GM12874 (cell line): ENCODE measurements around the gene HMCN2.

ENCODE experiments used
- CTCF ChIP-seq: IDR thresholded peaks from 2 replicates; pipeline ENCODE4 v1.5.1; 2011; ENCODE audit warnings: low read depth, mild to moderate bottlenecking, control low read depth, low read length, moderate library complexity; ENCODE audit not compliant: insufficient read depth

HMCN2 gene, protein sequence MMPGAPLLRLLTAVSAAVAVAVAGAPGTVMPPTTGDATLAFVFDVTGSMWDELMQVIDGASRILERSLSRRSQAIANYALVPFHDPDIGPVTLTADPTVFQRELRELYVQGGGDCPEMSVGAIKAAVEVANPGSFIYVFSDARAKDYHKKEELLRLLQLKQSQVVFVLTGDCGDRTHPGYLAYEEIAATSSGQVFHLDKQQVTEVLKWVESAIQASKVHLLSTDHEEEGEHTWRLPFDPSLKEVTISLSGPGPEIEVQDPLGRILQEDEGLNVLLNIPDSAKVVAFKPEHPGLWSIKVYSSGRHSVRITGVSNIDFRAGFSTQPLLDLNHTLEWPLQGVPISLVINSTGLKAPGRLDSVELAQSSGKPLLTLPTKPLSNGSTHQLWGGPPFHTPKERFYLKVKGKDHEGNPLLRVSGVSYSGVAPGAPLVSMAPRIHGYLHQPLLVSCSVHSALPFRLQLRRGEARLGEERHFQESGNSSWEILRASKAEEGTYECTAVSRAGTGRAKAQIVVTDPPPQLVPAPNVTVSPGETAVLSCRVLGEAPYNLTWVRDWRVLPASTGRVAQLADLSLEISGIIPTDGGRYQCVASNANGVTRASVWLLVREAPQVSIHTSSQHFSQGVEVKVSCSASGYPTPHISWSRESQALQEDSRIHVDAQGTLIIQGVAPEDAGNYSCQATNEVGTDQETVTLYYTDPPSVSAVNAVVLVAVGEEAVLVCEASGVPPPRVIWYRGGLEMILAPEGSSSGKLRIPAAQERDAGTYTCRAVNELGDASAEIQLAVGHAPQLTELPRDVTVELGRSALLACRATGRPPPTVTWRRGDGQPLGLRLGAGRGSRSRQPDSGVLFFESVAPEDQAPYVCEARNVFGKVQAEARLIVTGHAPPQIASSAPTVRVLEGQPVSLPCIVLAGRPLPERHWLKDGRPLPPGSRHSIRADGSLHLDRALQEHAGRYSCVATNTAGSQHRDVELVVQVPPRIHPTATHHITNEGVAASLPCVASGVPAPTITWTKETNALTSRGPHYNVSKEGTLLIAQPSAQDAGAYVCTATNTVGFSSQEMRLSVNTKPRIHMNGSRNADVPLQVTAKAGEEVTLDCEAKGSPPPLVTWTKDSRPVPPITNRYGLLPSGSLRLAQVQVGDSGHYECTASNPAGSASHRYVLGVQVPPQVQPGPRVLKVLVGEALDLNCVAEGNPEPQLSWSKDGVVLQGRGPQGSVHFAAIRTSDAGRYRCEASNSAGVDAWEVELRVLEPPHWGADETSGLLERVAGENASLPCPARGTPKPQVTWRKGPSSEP (N-terminal part only)

DNA sequence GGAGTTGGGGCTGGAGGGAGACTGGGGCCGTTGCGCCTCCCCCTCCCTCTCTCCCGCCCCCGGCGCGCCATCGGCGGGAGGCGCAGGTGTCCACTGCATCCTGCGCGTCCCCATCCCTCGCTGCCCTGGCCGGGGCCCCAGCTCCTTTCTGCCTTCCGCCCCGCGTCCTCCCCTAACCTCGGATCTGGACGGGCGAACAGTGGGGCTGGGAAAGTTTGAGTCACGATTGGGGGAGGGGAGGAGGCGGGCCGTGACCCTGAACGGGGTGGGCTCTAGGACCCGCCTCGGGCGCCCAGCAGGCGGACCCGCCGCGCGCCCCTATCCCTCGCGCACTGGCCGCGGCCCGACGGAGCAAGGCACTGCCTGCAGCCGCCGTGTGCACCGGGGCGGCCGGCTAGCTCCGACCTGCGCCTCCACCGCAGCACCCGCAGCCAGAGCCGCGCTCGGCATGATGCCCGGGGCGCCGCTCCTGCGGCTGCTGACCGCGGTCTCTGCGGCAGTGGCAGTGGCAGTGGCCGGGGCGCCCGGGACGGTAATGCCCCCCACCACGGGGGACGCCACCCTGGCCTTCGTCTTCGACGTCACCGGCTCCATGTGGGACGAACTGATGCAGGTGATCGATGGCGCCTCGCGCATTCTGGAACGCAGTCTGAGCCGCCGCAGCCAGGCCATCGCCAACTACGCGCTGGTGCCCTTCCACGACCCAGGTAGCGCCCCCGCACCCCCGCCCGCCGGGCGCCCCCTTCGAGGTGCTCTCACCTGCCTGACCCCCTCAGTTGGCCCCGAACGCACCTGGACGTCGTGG, at the start of gene HMCN2:
Gene HMCN2, plus strand, starts transcription at position 330 of the 805 bp plus-strand sequence. Its CDS starts 119 bp downstream, at position 449.
- no peak for TF ChIP-seq CTCF

GRCh38 chr9:130217838-130218237, 47.7 kb upstream of the HMCN2 start:
- no peak for TF ChIP-seq CTCF

GRCh38 chr9:130219661-130220096, 45.9 kb upstream of the HMCN2 start:
- TF ChIP-seq CTCF: no peak

- no peak for TF ChIP-seq CTCF
Measured at GRCh38 chr9:130220352-130220751, 45.2 kb upstream of the HMCN2 start.

DNA sequence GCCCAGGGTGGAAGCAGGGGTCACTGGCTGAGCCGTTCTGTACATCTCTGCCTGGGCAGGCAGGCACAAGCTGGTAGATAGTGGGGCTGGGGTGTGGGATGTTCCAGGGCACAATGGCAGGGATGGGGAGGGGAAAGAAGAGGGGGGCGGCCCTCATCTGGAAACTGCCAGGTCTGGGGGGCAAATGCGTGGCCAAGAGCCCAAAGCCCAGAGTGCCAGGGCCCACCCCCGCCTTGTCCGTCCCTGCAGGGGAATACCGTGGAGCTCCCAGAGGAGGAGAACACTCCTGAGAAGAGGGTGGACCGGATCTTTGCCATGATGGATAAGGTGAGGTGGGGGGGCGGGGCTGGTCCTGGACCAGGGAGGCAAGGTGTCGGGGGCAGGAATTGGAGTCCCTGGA, 42.7 kb upstream of the HMCN2 start:
- no peak for TF ChIP-seq CTCF

DNA sequence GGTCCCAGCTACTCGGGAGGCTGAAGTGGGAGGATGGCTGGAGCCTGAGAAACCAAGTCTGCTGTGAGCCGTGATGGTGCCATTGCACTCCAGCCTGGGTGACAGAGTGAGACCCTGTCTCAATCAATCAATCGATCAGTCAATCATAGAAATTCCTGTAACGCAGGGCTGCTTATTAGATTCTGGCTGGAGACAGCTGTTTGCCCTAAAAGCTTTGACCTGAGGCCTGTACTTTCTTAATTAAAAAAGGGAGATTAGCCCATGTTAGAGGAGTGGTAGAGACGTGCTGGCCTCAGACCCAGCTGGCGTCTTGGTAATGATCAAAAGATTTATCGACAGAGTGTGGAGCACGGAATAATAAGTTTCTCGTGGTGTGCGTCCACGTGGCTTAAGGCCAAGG, 40.5 kb upstream of the HMCN2 start:
- TF ChIP-seq CTCF: no peak
